Testis (tissue), 2 donors: ENCODE results near the gene BEAN1.

Experiments used
- POLR2A ChIP-seq: fragments of 450-650 bp; IDR thresholded peaks from one replicate; pipeline ENCODE4 v1.6.1; 2017; ENCODE audit warnings: antibody characterized with exemption, mild to moderate bottlenecking, moderate library complexity
- TF ChIP-seq, protein P1 (sequence below), 3 experiments: fragments of 450-650 bp in 2 of 3; fragments of 200-600 bp in 1 of 3; sonication (generic) in 1 of 3; IDR thresholded peaks; one replicate each; pipeline ENCODE4 v1.5.1; 2016 to 2019; ENCODE audit warnings: antibody characterized with exemption in 3 of 3, mild to moderate bottlenecking in 2 of 3, moderate library complexity in 1 of 3

- TF ChIP-seq, protein P1, sequence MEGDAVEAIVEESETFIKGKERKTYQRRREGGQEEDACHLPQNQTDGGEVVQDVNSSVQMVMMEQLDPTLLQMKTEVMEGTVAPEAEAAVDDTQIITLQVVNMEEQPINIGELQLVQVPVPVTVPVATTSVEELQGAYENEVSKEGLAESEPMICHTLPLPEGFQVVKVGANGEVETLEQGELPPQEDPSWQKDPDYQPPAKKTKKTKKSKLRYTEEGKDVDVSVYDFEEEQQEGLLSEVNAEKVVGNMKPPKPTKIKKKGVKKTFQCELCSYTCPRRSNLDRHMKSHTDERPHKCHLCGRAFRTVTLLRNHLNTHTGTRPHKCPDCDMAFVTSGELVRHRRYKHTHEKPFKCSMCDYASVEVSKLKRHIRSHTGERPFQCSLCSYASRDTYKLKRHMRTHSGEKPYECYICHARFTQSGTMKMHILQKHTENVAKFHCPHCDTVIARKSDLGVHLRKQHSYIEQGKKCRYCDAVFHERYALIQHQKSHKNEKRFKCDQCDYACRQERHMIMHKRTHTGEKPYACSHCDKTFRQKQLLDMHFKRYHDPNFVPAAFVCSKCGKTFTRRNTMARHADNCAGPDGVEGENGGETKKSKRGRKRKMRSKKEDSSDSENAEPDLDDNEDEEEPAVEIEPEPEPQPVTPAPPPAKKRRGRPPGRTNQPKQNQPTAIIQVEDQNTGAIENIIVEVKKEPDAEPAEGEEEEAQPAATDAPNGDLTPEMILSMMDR (IDR thresholded peaks at IDR 0.05) = no peak
- TF ChIP-seq POLR2A = no peak
Observed at GRCh38 chr16:66459878-66460277, 32.8 kb downstream of the BEAN1 start.
